K562 (cell line): ENCODE data around the gene P3H4. TPM values are rescaled to one million over a fixed set of nuclear protein-coding genes. Genes with fewer than 3 reads are reported as not detected.

ENCODE experiments used
- ATAC-seq: fragments of 200-7000 bp; cut with Tn5 transposase; 3 replicates; pipeline ENCODE4 v1.9.1; 2020; ENCODE audit warnings: moderate library complexity
- BruUV-seq: library from RNA; stranded (reverse); fragments of 400-500 nt; replicated peaks from 2 replicates; lab custom pipeline; 2021; lab: Mats Ljungman, UMichigan
- CTCF ChIA-PET: fragments of 300-600 bp; formaldehyde crosslinking; extraction: SDS; loops from one replicate; lab custom pipeline; 2021; ENCODE audit warnings: low intra/inter-chr PET ratio; lab: Yijun Ruan, JAX
- POLR2A ChIA-PET: fragments of 300-600, 350-650 bp; sonication (Branson Sonifier 250); formaldehyde crosslinking; extraction: SDS; loops from one replicate; lab custom pipeline; 2021; ENCODE audit warnings: antibody characterized with exemption, inconsistent platforms; lab: Yijun Ruan, JAX
- DNase-seq, 4 experiments: peaks; one replicate each; pipeline versions ENCODE4 v3.0.0 to v3.0.0-alpha.2; 2011 to 2018; ENCODE audit warnings: low spot score in 3 of 4, mixed read lengths in 3 of 4; ENCODE audit errors: extremely low read depth in 1 of 4
- FAIRE-seq: peaks from 2 replicates; lab custom pipeline; 2011; peaks lifted over from hg19 to GRCh38; lab: Jason Lieb, UNC
- H2AFZ ChIP-seq: 2 replicates; pipeline ENCODE4 v1.6.0; 2011; ENCODE audit warnings: low read depth, low read length, control low read depth, inconsistent platforms
- H3K27ac ChIP-seq: fragments of 200-600 bp; 3 replicates; pipeline ENCODE4 v1.8.0; 2011; ENCODE audit warnings: low read depth, mild to moderate bottlenecking, control low read depth, inconsistent platforms, low read length, moderate library complexity, mixed read lengths; ENCODE audit errors: extremely low read depth
- H3K27me3 ChIP-seq, 2 experiments: fragments of 300-600 bp in 1 of 2; 2 replicates in 1 of 2; 3 replicates in 1 of 2; pipeline versions ENCODE4 v1.6.0 to v1.8.0; 2011; ENCODE audit warnings: inconsistent platforms in 2 of 2, low read length in 2 of 2, mild to moderate bottlenecking in 1 of 2, mixed read lengths in 1 of 2, moderate library complexity in 1 of 2; ENCODE audit not compliant: control insufficient read depth in 2 of 2, insufficient read depth in 2 of 2
- H3K36me3 ChIP-seq: fragments of 300-600 bp; 3 replicates; pipeline ENCODE4 v1.8.0; 2011; ENCODE audit warnings: mild to moderate bottlenecking, low read length, inconsistent platforms; ENCODE audit not compliant: control insufficient read depth, insufficient read depth
- H3K4me1 ChIP-seq, 2 experiments: fragments of 200-600 bp in 1 of 2; replicated peaks in 1 of 2; 2 replicates in 1 of 2; 3 replicates in 1 of 2; pipeline versions ENCODE4 v1.5.1 to v1.8.0; 2011; ENCODE audit warnings: inconsistent platforms in 2 of 2, low read length in 2 of 2, mild to moderate bottlenecking in 1 of 2, mixed read lengths in 1 of 2, moderate library complexity in 1 of 2; ENCODE audit not compliant: control insufficient read depth in 2 of 2, insufficient read depth in 2 of 2
- H3K4me2 ChIP-seq: 2 replicates; pipeline ENCODE4 v1.6.1; 2011; ENCODE audit warnings: low read length, control low read depth, inconsistent platforms, mixed read lengths; ENCODE audit not compliant: insufficient read depth
- H3K4me3 ChIP-seq: fragments of 200-600 bp; sonication (generic), shearing (Covaris generic); 2 replicates; pipeline ENCODE4 v1.5.1; 2016; ENCODE audit warnings: control low read depth, inconsistent platforms
- H3K79me2 ChIP-seq: fragments of 200-600 bp; 3 replicates; pipeline ENCODE4 v1.8.0; 2011; ENCODE audit warnings: low read length, inconsistent platforms; ENCODE audit not compliant: control insufficient read depth, insufficient read depth
- H3K9ac ChIP-seq, 2 experiments: 2 replicates each; pipeline versions ENCODE4 v1.6.0 to v1.6.1; 2011; ENCODE audit warnings: low read depth in 2 of 2, low read length in 2 of 2, control low read depth in 1 of 2, inconsistent platforms in 1 of 2, mild to moderate bottlenecking in 1 of 2, mixed read lengths in 1 of 2; ENCODE audit not compliant: insufficient read depth in 1 of 2
- H3K9me1 ChIP-seq: one replicate; pipeline ENCODE4 v1.6.0; 2011; ENCODE audit warnings: inconsistent platforms, mild to moderate bottlenecking, low read length, moderate library complexity; ENCODE audit not compliant: control insufficient read depth, insufficient read depth
- H3K9me3 ChIP-seq: replicated peaks from 2 replicates; pipeline ENCODE4 v1.5.1; 2011; ENCODE audit warnings: low read depth, low read length, inconsistent platforms; ENCODE audit not compliant: control insufficient read depth, insufficient read depth
- H4K20me1 ChIP-seq: replicated peaks from 2 replicates; pipeline ENCODE4 v1.6.1; 2011; ENCODE audit warnings: low read length, inconsistent platforms, mixed read lengths; ENCODE audit not compliant: control insufficient read depth, insufficient read depth
- POLR2G ChIP-seq: fragments of 200-400 bp; formaldehyde crosslinking; IDR thresholded peaks from 2 replicates; pipeline ENCODE4 v1.6.1; 2017; ENCODE audit warnings: low read depth, mild to moderate bottlenecking, antibody characterized with exemption, low read length, moderate library complexity
- VEZF1 ChIP-seq: fragments of 200-800 bp; sonication (Bioruptor generic); IDR thresholded peaks from 2 replicates; pipeline ENCODE4 v1.6.1; 2017; ENCODE audit warnings: missing genetic modification characterization, missing compliant biosample characterization
- ZFX ChIP-seq: sonication (generic); formaldehyde crosslinking; IDR thresholded peaks from 2 replicates; pipeline ENCODE4 v1.8.0; 2022; ENCODE audit warnings: mild to moderate bottlenecking, missing genetic modification reagents, moderate library complexity
- ZNF263 ChIP-seq: sonication (generic); formaldehyde crosslinking; IDR thresholded peaks from 2 replicates; pipeline ENCODE4 v1.8.0; 2022; ENCODE audit warnings: mild to moderate bottlenecking, missing genetic modification reagents, borderline replicate concordance
- ZNF561 ChIP-seq: fragments of 450-650 bp; formaldehyde crosslinking; conservative IDR thresholded peaks from 2 replicates; pipeline ENCODE4 v1.4.0; 2020; ENCODE audit warnings: mild to moderate bottlenecking, moderate library complexity
- WGBS: fragments of 100-300 bp; shearing (Covaris generic); methylation state at CpG from one replicate; pipeline ENCODE4 v1.1.6; 2016; ENCODE audit warnings: low coverage, mixed read lengths; ENCODE audit not compliant: insufficient coverage; ENCODE audit errors: missing lambda C conversion rate; 5-methylcytosine and 5-hydroxymethylcytosine counted together
- in situ Hi-C: fragments of 300-500 bp; cut with MboI; formaldehyde crosslinking; loops from 4 replicates; pipeline ENCODE4 v1.15.0; 2018; ENCODE audit warnings: inconsistent platforms, mixed read lengths
- intact Hi-C: fragments of 100-400 bp; cut with micrococcal nuclease; formaldehyde crosslinking; loops from 2 replicates; pipeline ENCODE4 v1.14.2; 2022
- polyA plus RNA-seq, 8 experiments: library from polyadenylated mRNA; depleted of rRNA in 4 of 8; stranded (reverse) in 5 of 8; unstranded in 3 of 8; fragments of >200 nt; fragmentation: Nextera tagmentation in 2 of 8; fragmentation: Illumina TruSeq in 1 of 8; extraction: Ambion mirVana in 2 of 8; extraction: Trizol in 1 of 8; gene quantifications; 2 replicates each; pipeline versions ENCODE4 v1.2.1 to v1.2.3, GENCODE V29; 2011 to 2014; ENCODE audit warnings: inconsistent platforms in 1 of 8, missing spikeins in 1 of 8
- total RNA-seq, 7 experiments: library from RNA; depleted of rRNA in 6 of 7; stranded (reverse); fragments of >200 nt in 6 of 7; fragmentation: Illumina TruSeq in 2 of 7; extraction: Trizol in 2 of 7; gene quantifications; 2 replicates each; pipeline versions ENCODE4 v1.2.1 to v1.2.3, GENCODE V29; 2011 to 2021; ENCODE audit warnings: low replicate concordance in 1 of 7

P3H4 gene
- total and polyA plus RNA-seq, 9 of the 15 experiments (the other 6 are each of a cell fraction or from before 2014, with no cell fraction given) = 0.10 to 3.7 (median 1.0) TPM

DNA sequence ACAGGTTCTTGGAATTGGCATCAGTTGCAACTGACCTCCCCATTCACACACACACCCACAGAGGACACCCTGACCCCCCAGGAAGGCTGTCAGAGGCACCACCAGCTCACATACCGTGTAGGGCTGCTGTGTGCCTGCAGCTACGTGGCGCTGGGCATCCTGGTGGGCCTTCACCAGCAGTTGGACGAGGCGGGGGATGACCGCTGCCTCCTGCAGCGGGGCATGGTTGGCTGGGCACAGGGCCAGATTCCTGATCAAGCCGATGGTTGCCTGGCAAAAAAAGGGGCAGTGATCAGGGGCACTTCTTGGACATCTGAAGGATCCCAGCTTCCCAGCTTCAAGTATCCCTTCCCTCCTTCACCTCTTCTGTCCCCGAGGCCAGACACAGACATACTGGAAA lies 53.1 kb downstream of the P3H4 start:
- no TSS peak for BruUV-seq
- Histone ChIP-seq H3K27ac (no peak overlapping the region), H4K20me1 (no peaks in the 10 kb centered on the region), H3K9ac (0 out of 4 replicates have a peak overlapping the region, but pooled peaks of 1 of the 2 experiments have one; percentile 17), H3K27me3 (no peaks in the 10 kb centered on the region), H3K79me2 (no peaks in the 10 kb centered on the region), H3K9me1 (peaks cover 6% of the 10 kb centered on the region), H3K4me2 (no peak overlapping the region), H3K4me1 (peaks cover 0 to 8% of the 10 kb centered on the region in 2 experiments; a peak in 3 of 5 replicates), H3K9me3 (no peaks in the 10 kb centered on the region), H3K36me3 (peaks cover 89% of the 10 kb centered on the region; the same call in 2 of the 3 replicates), H3K4me3 (no peak overlapping the region), H2AFZ (no peak overlapping the region)
- in situ Hi-C loops (no loop called here), intact Hi-C loops (no loop called here)
- ChIA-PET CTCF (no interaction called here), POLR2A (interaction anchor here (0.6 to 1.4 kb wide), 2 partner anchors 10 to 413 kb away, joined by 3 to 4 read pairs; no protein-coding TSS in a partner anchor)
- no peak for FAIRE-seq
- TF ChIP-seq POLR2G (peak; percentile 43; the same call in 1 of the 2 replicates), ZNF561 (CRISPR knock-in tag) (no peak)
- ATAC-seq = no peak
- no peak for DNase-seq
- WGBS = 83% methylated on average over 7 of the region's 9 CpGs

GRCh38 chr17:41754066-41754465 lies 57.7 kb downstream of the P3H4 start:
- H4K20me1 ChIP-seq = no peaks in the 10 kb centered on the region
- H3K9ac ChIP-seq = peak overlapping the region in 1 of 2 experiments; percentile 81; a peak in 2 of 4 replicates
- H3K79me2 ChIP-seq = no peaks in the 10 kb centered on the region
- peaks cover 0 to 8% of the 10 kb centered on the region in 2 experiments; a peak in 3 of 5 replicates for H3K4me1 ChIP-seq
- POLR2A ChIA-PET = interaction anchor here (0.5 to 2.3 kb wide), 4 partner anchors 22 to 366 kb away, joined by 3 to 10 read pairs (median 4); partner anchors contain the start of gene JUP
- peak; percentile 13; the same call in 2 of the 3 replicates for ATAC-seq
- no peaks in the 10 kb centered on the region for H3K9me3 ChIP-seq
- no peak overlapping the region for H3K4me2 ChIP-seq
- peak; percentile 7; the same call in 1 of the 2 replicates for TF ChIP-seq POLR2G
- peak; percentile 74; the same call in 1 of the 2 replicates for TF ChIP-seq ZNF263 (CRISPR knock-in tag)
- TF ChIP-seq ZFX (CRISPR knock-in tag) = 0 out of 2 replicates have a peak, but pooled peaks have one; percentile 22
- TF ChIP-seq VEZF1 = no peak
- TF ChIP-seq, all 486 proteins: peak for 3
- Histone ChIP-seq H3K27ac (no peak overlapping the region), H3K36me3 (peaks cover 52% of the 10 kb centered on the region; the same call in 2 of the 3 replicates), H3K9me1 (peaks cover 6% of the 10 kb centered on the region), H3K27me3 (no peaks in the 10 kb centered on the region), H3K4me3 (no peak overlapping the region), H2AFZ (no peak overlapping the region)
- FAIRE-seq = no peak
- BruUV-seq = no TSS peak
- CTCF ChIA-PET = no interaction called here
- intact Hi-C loops = no loop called here
- 77% methylated on average over 9 of the region's 12 CpGs for WGBS
- DNase-seq = no peak
- in situ Hi-C loops = no loop called here
